Activated B cell treated with CpG ODN at 0.5 μM for 24 hours (primary cell): ENCODE data around the gene CCDC30. TPM values are rescaled to one million over a fixed set of nuclear protein-coding genes. Genes with fewer than 3 reads are reported as not detected.

ENCODE experiments used
- ATAC-seq: fragments of 200-7000 bp; cut with Tn5 transposase; one replicate; pipeline ENCODE4 v1.10.0; 2021; ENCODE audit warnings: low read depth, mild to moderate bottlenecking, moderate library complexity
- CTCF ChIA-PET: fragments of 350-600 bp; sonication (Branson Sonifier 250); formaldehyde crosslinking; loops from one replicate; lab custom pipeline; 2021; ENCODE audit warnings: antibody characterized with exemption; lab: Charles Lee
- POLR2A ChIA-PET: fragments of 350-600 bp; sonication (Branson Sonifier 250); formaldehyde crosslinking; loops from one replicate; lab custom pipeline; 2021; ENCODE audit warnings: antibody characterized with exemption; lab: Charles Lee
- DNase-seq: peaks from one replicate; pipeline ENCODE4 v3.0.0; 2022
- H3K27ac Mint-ChIP-seq: one replicate; pipeline ENCODE4 v1.8.0; 2020; ENCODE audit warnings: mixed read lengths
- H3K27me3 Mint-ChIP-seq: one replicate; pipeline ENCODE4 v1.8.0; 2021; ENCODE audit warnings: mixed read lengths
- H3K36me3 Mint-ChIP-seq: one replicate; pipeline ENCODE4 v1.8.0; 2021; ENCODE audit warnings: low read depth, mixed read lengths
- H3K4me1 Mint-ChIP-seq: one replicate; pipeline ENCODE4 v1.8.0; 2021; ENCODE audit warnings: mixed read lengths
- H3K4me3 Mint-ChIP-seq: one replicate; pipeline ENCODE4 v1.8.0; 2020; ENCODE audit warnings: mild to moderate bottlenecking, mixed read lengths
- H3K9me3 Mint-ChIP-seq: one replicate; pipeline ENCODE4 v1.8.0; 2020; ENCODE audit warnings: mixed read lengths
- intact Hi-C: fragments of 100-400 bp; cut with micrococcal nuclease; formaldehyde crosslinking; loops from one replicate; pipeline ENCODE4 v1.15.1; 2024
- total RNA-seq: library from RNA; stranded (reverse); gene quantifications from 2 replicates; pipeline ENCODE4 v1.2.3, GENCODE V29; 2022
- TF ChIP-seq, protein P1 (sequence below): fragments of 200-600 bp; IDR thresholded peaks from one replicate; pipeline ENCODE4 v1.8.0; 2022; ENCODE audit warnings: antibody characterized with exemption, mild to moderate bottlenecking

CCDC30 gene
- total RNA-seq, 1 donor from 2014 or later: 3.5 TPM

DNA sequence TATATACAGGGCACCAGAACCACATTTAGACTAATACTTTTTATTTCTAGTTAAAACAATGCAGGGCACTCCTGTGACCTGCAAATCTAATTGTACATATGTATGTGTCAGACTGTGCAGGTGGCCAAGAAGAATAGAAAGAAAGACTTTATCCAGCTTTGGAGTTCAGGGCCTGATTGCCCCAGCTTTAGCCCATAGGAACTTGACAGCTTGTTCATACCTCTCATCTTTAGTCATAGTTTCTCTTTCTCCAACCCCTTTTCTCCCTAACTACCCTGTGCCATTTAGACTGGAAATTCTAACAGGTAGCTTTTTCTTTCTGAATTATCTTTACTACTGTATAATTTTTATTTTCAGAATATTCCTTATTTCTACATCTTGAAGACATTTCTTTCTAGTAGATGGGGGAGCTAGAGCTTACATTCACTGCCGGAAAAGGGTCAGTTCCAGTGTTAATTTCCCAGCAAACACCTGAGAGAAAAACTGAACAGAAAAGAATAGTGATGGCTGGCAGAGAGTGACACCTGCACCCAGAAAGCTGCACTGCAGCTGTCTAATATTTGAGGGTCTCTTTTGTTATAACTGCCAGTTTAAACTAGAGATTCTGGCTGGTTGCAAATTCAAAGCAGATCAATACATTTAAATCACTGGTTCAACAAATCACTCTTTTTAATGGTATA is 227.5 kb downstream of the CCDC30 start:
- Mint-ChIP-seq H3K36me3 (peaks cover 73% of the 10 kb centered on the region), H3K4me3 (no peak overlapping the region), H3K9me3 (no peaks in the 10 kb centered on the region), H3K27me3 (no peaks in the 10 kb centered on the region), H3K27ac (no peak overlapping the region), H3K4me1 (peaks cover 85% of the 10 kb centered on the region)
- ChIA-PET CTCF (interaction anchor here (0.8 to 1.6 kb wide), 2 partner anchors 32 to 112 kb away, joined by 3 to 4 read pairs; partner anchors contain the start of gene PPIH), POLR2A (interaction anchor here (0.6 to 3.0 kb wide), 2 partner anchors 8 to 1057 kb away, joined by 3 to 23 read pairs; partner anchors contain the start of gene YBX1)
- TF ChIP-seq, protein P1, sequence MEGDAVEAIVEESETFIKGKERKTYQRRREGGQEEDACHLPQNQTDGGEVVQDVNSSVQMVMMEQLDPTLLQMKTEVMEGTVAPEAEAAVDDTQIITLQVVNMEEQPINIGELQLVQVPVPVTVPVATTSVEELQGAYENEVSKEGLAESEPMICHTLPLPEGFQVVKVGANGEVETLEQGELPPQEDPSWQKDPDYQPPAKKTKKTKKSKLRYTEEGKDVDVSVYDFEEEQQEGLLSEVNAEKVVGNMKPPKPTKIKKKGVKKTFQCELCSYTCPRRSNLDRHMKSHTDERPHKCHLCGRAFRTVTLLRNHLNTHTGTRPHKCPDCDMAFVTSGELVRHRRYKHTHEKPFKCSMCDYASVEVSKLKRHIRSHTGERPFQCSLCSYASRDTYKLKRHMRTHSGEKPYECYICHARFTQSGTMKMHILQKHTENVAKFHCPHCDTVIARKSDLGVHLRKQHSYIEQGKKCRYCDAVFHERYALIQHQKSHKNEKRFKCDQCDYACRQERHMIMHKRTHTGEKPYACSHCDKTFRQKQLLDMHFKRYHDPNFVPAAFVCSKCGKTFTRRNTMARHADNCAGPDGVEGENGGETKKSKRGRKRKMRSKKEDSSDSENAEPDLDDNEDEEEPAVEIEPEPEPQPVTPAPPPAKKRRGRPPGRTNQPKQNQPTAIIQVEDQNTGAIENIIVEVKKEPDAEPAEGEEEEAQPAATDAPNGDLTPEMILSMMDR: no peak
- no peak for DNase-seq
- intact Hi-C loops: loop anchor here (2.0 kb wide), 1 partner anchor 112 kb away; no protein-coding TSS in a partner anchor
- ATAC-seq: no peak

DNA sequence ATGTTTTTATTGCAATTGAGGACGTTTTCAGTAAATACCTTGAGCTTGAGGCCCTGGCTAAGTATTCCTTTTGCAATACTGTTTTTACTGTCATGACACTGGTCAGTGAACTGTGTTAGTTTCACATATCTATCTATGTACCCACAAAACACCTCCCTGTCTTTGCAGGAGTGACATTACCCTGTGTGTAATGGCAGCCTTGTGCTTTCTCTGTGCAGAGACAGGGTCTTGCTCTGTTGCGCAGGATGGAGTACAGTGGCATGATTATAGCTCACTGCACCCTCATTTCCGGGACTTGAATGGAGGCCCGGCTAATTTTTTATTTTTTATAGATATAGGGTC is 228.0 kb downstream of the CCDC30 start:
- H3K27me3 Mint-ChIP-seq: no peaks in the 10 kb centered on the region
- no peak for DNase-seq
- intact Hi-C loops: loop anchor here (2.0 kb wide), 1 partner anchor 112 kb away; no protein-coding TSS in a partner anchor
- ChIA-PET POLR2A (interaction anchor here (3.0 kb wide), 1 partner anchor 9 kb away, joined by 23 read pairs; the partner anchor contains the start of gene YBX1), CTCF (interaction anchor here (0.8 to 1.6 kb wide), 2 partner anchors 33 to 113 kb away, joined by 3 to 4 read pairs; partner anchors contain the start of gene PPIH)
- H3K36me3 Mint-ChIP-seq: peaks cover 75% of the 10 kb centered on the region
- H3K27ac Mint-ChIP-seq: no peak overlapping the region
- H3K9me3 Mint-ChIP-seq: no peaks in the 10 kb centered on the region
- peaks cover 80% of the 10 kb centered on the region for H3K4me1 Mint-ChIP-seq
- no peak for ATAC-seq
- no peak overlapping the region for H3K4me3 Mint-ChIP-seq
- TF ChIP-seq, protein P1: no peak

DNA sequence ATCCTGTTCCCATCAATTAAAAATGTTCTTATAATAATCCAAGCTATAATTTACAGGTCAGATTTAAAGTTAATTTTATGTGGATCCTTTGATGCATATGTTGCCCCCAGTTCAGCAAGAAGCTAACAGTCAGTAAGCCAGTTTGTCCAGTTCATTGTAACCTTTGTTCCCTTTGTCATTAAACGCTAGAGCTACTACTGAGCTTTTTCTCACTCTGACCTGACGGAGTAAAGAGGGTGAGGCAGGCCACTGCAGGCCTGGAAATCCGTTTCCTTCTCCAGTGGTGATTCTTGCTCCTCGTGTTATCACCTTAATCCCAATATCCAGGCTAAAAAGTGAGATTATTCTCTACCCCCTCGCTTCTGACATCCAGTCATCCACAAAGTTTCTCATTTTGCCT is 229.4 kb downstream of the CCDC30 start:
- POLR2A ChIA-PET: interaction anchor here (0.6 to 3.0 kb wide), 2 partner anchors 10 to 41 kb away, joined by 4 to 23 read pairs; partner anchors contain the start of gene YBX1
- no peak overlapping the region for H3K4me3 Mint-ChIP-seq
- H3K4me1 Mint-ChIP-seq: peaks cover 67% of the 10 kb centered on the region
- CTCF ChIA-PET: no interaction called here
- TF ChIP-seq, protein P1: no peak
- no peaks in the 10 kb centered on the region for H3K9me3 Mint-ChIP-seq
- H3K27me3 Mint-ChIP-seq: no peaks in the 10 kb centered on the region
- ATAC-seq (no peak), DNase-seq (no peak)
- peaks cover 77% of the 10 kb centered on the region for H3K36me3 Mint-ChIP-seq
- H3K27ac Mint-ChIP-seq: no peak overlapping the region
- intact Hi-C loops: no loop called here

DNA sequence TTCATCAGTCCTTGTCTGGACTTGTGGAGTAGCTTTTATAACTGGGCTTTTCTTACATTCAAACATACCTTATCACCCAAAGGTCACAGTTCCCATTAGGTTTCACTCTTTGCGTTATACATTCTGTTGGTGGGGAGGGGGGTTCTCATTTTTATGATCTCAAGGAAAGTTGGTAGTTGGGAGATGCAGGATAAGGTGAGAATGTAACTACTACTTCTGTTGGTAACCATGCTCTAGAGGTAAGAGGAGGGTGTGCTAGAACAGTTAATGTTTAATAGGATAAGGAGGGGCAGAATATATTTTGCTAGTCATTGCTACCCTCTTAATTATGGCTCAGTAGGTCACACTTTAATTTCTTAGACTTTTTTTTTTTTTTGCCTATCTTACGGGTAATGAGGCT is 229.8 kb downstream of the CCDC30 start:
- H3K9me3 Mint-ChIP-seq: no peaks in the 10 kb centered on the region
- peak overlapping the region; percentile 9 for H3K4me3 Mint-ChIP-seq
- H3K36me3 Mint-ChIP-seq: peaks cover 77% of the 10 kb centered on the region
- ChIA-PET CTCF (no interaction called here), POLR2A (interaction anchor here (0.6 to 3.0 kb wide), 2 partner anchors 10 to 42 kb away, joined by 4 to 23 read pairs; partner anchors contain the start of gene YBX1)
- intact Hi-C loops: no loop called here
- H3K27ac Mint-ChIP-seq: no peak overlapping the region
- TF ChIP-seq, protein P1: no peak
- no peak for ATAC-seq
- no peak for DNase-seq
- H3K27me3 Mint-ChIP-seq: no peaks in the 10 kb centered on the region
- H3K4me1 Mint-ChIP-seq: peaks cover 62% of the 10 kb centered on the region

DNA sequence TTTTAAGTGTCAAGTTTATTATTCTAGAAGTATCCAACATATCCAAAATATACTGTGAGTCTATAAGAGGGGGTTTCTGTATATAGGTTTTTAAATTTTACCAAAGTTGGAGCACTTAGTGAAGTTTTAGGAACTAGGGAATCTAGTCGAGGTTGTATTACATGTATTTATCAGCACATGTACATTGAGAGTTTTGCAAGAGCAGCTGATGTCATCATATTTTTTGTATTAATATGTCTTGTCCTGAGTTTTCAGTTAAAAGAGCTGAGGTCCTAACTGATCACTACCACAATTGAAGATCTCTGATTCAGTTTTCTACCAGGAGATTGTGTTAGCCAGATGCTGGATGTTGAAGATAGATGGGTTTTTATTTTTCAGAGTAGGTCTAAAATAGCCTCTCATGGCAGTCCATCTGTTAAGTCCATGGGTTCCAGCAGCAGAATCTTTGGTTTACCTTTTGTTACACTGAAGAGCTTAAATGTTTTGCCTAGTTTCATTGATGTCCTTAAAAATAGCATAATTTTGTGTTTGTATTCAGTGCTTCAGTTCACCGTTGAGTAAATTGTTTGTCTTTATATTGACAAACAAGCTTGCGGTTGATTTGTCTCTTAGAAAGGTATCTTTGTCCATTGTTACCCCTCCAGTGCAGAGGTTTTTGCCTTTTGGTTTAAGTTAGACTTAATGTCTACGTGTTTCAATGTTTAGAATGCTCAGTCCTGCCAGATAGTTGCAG is 235.2 kb downstream of the CCDC30 start:
- Mint-ChIP-seq H3K36me3 (peaks cover 97% of the 10 kb centered on the region), H3K4me3 (no peak overlapping the region), H3K27ac (no peak overlapping the region), H3K9me3 (no peaks in the 10 kb centered on the region), H3K27me3 (no peaks in the 10 kb centered on the region), H3K4me1 (peaks cover 10% of the 10 kb centered on the region)
- no peak for DNase-seq
- ChIA-PET CTCF (no interaction called here), POLR2A (interaction anchor here (1.9 kb wide), 1 partner anchor 68 kb away, joined by 6 read pairs; the partner anchor contains the start of genes C1orf50 and P3H1)
- intact Hi-C loops: no loop called here
- TF ChIP-seq, protein P1: no peak
- ATAC-seq: no peak
